Stimulated activated CD8-positive, alpha-beta memory T cell treated with anti-CD3 and anti-CD28 coated beads, Interleukin-4, amount 100 ng/mL, for 4 hours (primary cell): Measurements from ENCODE around the gene FAM3D.
A peak's percentile ranks its signal among the peaks of the same experiment; 100 is the strongest.

Source experiments
- DNase-seq, 2 donors: peaks; one replicate each; pipeline ENCODE4 v3.0.0-alpha.2; 2020; ENCODE audit warnings: low read depth in 2 of 2, low spot score in 1 of 2

FAM3D gene

DNA sequence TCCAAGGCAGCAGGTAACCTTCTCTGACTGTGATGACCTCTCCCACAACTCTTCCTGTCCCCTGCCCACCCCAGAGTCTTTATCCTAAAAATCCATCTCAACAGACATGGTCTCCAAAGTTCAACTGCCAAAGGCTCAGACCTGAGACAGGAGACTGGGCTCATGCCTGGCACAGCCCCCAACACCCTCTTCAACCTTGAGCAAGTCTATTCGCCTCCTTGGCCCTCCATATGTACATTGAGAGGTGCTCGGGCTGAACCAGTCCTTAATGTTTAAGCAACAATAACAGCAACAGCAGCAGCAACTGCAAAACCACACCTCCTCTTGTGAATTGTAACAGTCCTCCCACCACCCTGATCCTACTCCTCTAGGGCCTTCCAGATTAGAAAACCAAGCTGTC is 9.9 kb downstream of the FAM3D start:
- no peak for DNase-seq

GRCh38 chr3:58654466-58654865 is 12.1 kb downstream of the FAM3D start:
- no peak for DNase-seq

DNA sequence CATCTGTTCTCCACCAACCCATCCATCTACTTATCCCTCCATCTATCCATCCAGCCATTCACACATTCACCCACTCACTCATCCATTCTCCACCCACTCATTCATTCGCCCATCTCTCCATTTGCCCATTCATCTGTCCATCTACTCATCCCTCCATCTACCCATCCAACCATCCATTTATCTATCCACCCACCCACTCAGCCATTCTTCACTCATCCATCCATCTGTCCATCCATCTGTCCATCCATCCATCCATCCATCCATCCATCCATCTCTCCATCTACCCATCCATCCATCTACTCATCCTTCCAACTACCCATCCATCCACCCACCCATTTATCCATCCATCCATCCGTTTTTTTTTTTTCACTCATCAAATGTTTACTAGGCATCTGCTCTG is 13.9 kb downstream of the FAM3D start:
- no peak for DNase-seq

GRCh38 chr3:58651276-58651675 is 15.3 kb downstream of the FAM3D start:
- DNase-seq, result no peak

GRCh38 chr3:58647381-58648141 is 19.0 kb downstream of the FAM3D start:
- no peak for DNase-seq

DNA sequence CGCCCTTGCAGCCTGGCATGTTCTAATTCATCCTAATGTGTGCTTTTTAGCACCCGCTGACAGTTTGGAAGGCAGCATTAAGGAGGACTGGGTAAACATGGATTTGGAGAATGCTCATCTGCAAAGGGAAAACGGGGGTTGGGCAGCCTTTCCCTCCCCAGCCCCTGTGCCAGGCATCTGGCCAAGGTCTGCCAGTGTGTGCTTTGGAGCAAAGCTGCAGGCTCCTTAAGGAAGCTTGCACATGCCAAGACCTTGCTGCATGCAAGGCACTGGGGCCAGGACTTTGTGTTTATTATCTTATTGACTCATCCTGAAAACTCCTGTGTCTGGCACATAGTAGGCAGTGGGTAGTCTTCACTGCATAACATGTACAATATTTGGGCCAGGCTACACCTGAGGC is 20.1 kb downstream of the FAM3D start:
- no peak for DNase-seq

DNA sequence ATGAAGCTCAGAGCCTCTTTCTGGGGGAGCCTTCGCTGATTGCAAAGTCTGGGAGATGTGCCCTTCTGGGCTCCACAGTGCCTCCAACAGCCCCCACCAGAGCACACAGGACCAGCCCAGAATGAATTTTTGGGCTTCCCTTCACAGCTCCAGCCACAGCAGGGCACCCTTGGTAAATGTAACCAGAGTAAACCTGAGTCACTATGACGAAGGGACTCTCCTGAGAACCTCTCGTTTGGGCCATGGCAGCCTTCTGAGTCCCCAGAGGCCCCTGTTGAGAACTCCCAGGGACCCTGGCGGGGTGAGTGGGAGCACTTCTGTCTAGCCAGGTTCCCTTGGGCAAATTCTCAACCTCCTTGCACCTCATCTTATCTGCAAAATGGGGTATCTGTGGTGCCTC is 20.8 kb downstream of the FAM3D start:
- no peak for DNase-seq

- no peak for DNase-seq
Measured at GRCh38 chr3:58642846-58643245, 23.7 kb downstream of the FAM3D start.

DNA sequence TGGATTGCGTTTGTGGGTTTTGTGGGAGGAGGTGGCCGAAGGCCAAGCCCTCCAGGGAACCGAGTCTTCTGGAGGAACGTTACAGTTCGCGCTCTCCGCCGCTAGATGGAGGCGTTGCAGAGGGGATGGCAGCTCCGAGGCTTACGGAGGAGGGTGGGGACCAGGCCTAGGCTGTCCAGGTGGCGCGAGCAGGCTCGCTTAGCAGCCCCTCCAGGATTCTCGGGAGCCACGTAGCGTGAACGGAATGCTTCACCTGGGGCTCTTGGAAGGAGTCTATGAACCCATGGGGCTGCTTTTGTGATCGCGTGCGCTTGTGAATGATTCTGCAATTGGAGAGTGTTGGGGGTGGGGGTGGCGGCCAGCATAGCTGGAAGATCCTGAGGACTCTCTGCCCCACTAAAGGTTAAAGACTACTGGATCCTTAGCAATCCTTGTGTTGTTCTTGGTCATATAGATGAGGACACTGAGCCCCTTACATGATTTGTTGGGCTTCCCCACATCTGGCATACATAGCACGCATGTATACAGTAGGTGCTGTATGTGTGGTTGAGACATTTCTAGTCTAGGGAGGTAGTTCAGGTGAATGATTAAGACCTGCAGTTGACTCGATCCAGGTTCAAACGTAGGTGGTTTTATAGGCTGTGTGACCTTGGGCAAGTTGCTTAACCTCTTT is 25.7 kb downstream of the FAM3D start:
- peak in 1 of 2 donors; percentile 6 for DNase-seq

- no peak for DNase-seq
Measured at GRCh38 chr3:58639842-58640241, 26.7 kb downstream of the FAM3D start.

DNA sequence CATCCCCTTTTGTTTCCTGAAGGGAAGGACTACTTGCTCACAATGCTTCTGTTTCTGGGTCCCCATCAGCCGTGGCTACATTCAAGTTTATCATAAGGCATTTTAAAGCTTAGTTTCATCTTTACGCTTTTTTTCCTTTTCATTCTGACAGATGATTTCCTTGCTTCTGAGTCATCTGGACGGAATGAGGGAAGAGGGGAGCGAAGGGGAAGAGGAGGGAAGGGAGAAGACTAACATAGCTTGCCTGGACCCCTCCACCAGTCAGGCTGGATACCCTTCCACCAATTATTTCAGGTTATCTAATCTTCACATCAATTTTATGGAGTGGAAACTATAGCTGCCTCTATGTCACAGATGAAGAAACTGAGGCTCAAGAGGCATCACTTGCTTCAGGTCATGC is 27.6 kb downstream of the FAM3D start:
- no peak for DNase-seq

- DNase-seq, result no peak
Measured at GRCh38 chr3:58638591-58638990, 28.0 kb downstream of the FAM3D start.

DNA sequence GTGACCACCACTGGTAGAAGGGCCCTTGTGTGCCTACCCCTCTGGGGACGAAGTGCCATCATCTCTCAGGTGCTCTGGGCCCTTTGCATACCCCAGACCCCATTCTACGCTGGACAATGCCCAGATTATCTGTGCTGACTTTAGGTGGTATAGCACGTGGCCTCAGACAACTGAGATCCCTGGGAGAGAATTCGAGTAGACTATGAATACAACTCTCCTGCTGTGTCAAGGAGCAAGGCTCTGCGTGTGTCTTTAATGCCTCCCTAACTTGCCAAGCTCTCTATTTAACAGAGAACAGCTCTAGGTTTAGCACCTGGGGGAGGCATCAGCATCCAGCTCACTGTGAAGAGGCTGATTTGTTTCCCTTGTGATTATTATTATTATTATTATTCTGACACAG is 29.1 kb downstream of the FAM3D start:
- no peak for DNase-seq

GRCh38 chr3:58635371-58636285 is 30.9 kb downstream of the FAM3D start:
- DNase-seq, result no peak

DNA sequence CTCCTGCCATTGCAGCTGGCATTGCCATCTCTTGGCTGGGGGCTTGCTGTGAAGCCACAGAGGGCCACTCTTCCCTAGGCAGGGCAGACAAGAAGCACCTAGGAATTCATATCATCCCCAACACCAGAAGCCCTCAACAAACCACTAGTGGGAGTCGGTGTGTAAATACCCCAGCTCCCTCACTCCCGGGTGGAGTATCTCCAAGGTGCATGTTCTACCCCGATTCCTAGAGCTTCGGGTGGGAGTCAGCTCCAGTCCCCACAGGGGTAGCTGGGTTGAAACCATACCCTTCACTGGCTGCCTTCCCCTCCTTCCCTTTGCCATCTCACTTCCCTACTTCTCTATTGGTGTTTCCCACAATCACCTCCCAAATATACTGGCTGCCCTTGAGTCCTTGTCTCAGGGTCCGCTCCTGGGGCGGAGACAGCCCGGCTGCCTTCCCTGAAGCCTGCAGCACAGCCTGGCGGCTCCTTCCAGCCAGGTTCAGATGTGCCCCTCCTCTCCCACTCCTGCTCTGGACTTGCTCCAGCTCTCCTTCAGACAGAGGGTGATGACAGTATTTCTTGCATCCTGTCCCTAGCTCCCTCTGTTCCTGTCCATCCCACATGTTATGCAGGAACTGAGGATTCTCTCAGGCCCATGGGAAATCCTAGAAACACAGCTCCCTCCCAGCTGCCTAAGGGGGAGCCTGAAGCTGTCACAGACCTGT is 33.3 kb downstream of the FAM3D start:
- no peak for DNase-seq

- DNase-seq, result no peak
Measured at GRCh38 chr3:58631742-58632141, 34.8 kb downstream of the FAM3D start.

DNA sequence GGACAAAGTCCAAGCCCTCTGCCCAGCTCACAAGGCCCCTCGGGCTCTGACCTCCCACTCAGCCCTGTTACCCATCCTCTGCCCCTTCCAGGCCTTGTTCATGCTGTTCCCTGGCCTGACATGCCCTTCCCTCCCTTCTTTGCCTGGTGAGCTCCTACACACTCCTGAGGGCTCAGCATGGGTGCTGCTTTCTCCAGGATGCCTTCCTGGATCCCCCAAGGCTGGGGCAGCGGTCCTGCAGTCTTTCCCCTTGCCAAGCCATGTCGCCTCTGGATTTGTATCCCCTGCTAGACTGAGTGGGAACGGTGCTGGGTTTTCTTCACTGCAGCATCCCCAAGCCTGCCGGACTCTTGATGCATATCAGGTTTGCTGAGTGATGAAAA is 35.9 kb downstream of the FAM3D start:
- no peak for DNase-seq

DNA sequence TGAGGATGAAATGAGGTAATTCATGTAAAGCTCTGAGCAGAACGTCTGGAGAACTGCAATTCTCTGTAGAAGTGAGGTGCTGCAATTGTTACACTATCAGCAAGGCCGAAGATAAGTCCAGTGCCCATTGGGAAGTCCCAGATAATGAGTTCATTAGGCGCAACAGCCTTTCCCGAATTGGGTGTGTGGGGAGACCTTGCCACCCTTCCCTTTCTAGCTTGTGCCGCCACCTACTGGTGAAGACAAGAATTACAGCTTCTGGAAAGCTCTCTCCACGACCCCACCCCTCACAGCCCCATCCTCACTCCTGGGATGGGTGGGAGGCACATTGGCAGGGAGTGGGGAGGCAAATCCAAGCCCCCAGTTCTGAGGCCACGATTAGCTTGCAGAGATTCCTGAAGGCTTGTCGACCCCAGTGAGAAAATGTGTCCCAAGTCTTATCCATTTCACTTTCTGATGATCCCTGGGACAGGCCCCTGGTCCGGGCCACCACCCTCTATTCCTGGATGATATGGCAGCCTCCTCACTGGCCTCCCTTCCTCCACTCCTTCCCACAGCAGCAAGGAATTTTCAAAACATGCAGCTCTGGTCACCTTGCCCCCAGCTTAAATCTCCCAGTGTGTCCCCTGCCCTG is 36.4 kb downstream of the FAM3D start:
- peak; percentile 18 to 36 for DNase-seq

DNA sequence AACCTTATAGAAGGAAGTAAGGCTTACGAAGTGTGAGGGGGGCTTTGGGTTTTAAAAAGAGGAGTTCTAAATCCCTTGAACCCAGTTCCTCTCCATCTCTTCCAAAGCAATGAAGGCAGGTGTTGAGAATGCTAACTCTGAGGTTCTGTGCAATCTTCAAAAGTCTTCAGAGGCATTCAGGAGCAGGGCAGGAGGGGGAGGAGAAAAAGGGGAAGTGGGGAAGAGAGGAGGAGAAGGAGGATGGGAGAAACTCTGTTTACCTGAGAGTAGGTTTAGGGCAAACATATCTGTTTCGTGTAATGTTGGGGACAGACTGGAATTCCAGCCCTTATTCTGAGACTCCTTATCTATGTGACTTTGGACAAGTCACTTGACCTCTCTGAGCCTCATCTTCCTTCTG is 36.9 kb downstream of the FAM3D start:
- DNase-seq, result no peak

DNA sequence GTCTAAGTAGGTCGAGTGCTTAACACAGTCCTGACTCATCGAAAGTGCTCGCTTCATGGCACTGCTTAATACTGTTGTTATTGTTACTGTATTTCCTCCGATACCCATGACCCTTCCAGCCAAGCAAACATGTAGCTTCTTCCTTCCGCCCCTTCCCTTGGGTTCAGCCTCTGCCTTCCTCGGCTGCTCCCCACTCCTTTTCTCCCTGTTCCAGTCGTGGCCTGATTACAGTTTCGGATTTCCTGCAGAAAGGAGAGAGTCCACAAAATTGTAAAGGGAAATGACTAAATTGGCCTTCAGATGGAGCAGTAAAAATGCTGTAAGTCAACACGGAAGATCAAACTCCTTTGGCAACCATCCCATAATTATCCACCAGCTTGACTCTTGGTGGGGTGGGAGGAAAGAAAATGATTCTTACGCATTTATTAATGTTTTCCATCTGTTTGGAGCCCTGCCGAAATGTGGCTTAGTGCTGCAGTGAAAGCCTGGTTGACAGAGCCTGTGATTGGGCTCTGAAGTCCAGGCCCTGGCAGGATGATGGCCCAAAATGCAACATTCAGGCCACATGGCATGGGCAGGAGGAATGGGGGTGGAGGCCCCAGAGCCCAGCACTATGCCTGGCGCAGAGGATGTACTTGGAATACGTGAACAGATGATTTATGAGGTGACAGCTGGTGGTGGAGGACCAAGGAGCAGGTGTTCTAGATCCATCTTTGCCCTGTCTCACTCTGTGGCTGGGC is 37.6 kb downstream of the FAM3D start:
- DNase-seq, result no peak
